ENCODE results near the gene KLHL29. TPM values are rescaled to one million over a fixed set of nuclear protein-coding genes. Genes with fewer than 3 reads are reported as not detected.
A peak's percentile ranks its signal among the peaks of the same experiment; 100 is the strongest.

KLHL29 gene
- total and polyA plus RNA-seq, 10 of the 15 experiments (the other 5 are each of a cell fraction or from before 2014, with no cell fraction given), result 1.4 to 19.5 (median 6.1) TPM

DNA sequence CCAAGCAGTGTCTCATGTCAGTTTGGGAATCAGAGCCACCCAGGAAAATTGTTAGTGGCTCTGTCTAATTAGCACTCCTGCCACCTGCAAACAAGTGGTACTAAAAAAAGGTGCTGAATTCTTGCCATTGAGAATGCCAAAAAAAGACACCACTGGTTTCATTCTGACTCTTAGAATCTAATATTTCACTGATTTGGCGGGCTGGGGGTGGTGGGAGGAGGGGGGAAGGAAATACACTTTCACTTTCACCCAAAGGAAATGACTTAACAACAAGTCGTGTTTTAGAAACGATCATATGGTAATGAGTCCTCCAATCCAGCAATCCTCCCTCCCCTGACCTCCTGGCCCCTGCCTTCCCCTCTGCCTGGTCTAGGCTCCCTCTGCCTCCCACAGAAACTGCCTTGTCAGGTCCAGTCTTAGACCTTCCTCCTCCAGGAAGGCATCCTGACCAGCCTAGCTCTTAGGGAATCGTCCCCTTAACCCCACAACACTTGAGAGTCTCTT, 4.4 kb upstream of the KLHL29 start (continued):
- TF ChIP-seq, protein P1, sequence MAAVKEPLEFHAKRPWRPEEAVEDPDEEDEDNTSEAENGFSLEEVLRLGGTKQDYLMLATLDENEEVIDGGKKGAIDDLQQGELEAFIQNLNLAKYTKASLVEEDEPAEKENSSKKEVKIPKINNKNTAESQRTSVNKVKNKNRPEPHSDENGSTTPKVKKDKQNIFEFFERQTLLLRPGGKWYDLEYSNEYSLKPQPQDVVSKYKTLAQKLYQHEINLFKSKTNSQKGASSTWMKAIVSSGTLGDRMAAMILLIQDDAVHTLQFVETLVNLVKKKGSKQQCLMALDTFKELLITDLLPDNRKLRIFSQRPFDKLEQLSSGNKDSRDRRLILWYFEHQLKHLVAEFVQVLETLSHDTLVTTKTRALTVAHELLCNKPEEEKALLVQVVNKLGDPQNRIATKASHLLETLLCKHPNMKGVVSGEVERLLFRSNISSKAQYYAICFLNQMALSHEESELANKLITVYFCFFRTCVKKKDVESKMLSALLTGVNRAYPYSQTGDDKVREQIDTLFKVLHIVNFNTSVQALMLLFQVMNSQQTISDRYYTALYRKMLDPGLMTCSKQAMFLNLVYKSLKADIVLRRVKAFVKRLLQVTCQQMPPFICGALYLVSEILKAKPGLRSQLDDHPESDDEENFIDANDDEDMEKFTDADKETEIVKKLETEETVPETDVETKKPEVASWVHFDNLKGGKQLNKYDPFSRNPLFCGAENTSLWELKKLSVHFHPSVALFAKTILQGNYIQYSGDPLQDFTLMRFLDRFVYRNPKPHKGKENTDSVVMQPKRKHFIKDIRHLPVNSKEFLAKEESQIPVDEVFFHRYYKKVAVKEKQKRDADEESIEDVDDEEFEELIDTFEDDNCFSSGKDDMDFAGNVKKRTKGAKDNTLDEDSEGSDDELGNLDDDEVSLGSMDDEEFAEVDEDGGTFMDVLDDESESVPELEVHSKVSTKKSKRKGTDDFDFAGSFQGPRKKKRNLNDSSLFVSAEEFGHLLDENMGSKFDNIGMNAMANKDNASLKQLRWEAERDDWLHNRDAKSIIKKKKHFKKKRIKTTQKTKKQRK (IDR thresholded peaks at IDR 0.05; ENCODE audit: low read depth, low read length), result no peak
- TF ChIP-seq, protein P2, sequence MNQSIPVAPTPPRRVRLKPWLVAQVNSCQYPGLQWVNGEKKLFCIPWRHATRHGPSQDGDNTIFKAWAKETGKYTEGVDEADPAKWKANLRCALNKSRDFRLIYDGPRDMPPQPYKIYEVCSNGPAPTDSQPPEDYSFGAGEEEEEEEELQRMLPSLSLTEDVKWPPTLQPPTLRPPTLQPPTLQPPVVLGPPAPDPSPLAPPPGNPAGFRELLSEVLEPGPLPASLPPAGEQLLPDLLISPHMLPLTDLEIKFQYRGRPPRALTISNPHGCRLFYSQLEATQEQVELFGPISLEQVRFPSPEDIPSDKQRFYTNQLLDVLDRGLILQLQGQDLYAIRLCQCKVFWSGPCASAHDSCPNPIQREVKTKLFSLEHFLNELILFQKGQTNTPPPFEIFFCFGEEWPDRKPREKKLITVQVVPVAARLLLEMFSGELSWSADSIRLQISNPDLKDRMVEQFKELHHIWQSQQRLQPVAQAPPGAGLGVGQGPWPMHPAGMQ (IDR thresholded peaks at IDR 0.05; ENCODE audit: borderline replicate concordance), result no peak
- TF ChIP-seq SPI1 (IDR thresholded peaks at IDR 0.05; ENCODE audit: borderline replicate concordance, insufficient read depth, low read depth, low read length), result no peak
- peak; percentile 96 for TF ChIP-seq FOXM1 (IDR thresholded peaks at IDR 0.05; ENCODE audit: low read depth, low read length)
- no peak for TF ChIP-seq SUZ12 (IDR thresholded peaks at IDR 0.05; ENCODE audit: unreplicated experiment)
- TF ChIP-seq, protein P3, sequence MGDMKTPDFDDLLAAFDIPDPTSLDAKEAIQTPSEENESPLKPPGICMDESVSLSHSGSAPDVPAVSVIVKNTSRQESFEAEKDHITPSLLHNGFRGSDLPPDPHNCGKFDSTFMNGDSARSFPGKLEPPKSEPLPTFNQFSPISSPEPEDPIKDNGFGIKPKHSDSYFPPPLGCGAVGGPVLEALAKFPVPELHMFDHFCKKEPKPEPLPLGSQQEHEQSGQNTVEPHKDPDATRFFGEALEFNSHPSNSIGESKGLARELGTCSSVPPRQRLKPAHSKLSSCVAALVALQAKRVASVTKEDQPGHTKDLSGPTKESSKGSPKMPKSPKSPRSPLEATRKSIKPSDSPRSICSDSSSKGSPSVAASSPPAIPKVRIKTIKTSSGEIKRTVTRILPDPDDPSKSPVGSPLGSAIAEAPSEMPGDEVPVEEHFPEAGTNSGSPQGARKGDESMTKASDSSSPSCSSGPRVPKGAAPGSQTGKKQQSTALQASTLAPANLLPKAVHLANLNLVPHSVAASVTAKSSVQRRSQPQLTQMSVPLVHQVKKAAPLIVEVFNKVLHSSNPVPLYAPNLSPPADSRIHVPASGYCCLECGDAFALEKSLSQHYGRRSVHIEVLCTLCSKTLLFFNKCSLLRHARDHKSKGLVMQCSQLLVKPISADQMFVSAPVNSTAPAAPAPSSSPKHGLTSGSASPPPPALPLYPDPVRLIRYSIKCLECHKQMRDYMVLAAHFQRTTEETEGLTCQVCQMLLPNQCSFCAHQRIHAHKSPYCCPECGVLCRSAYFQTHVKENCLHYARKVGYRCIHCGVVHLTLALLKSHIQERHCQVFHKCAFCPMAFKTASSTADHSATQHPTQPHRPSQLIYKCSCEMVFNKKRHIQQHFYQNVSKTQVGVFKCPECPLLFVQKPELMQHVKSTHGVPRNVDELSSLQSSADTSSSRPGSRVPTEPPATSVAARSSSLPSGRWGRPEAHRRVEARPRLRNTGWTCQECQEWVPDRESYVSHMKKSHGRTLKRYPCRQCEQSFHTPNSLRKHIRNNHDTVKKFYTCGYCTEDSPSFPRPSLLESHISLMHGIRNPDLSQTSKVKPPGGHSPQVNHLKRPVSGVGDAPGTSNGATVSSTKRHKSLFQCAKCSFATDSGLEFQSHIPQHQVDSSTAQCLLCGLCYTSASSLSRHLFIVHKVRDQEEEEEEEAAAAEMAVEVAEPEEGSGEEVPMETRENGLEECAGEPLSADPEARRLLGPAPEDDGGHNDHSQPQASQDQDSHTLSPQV (IDR thresholded peaks at IDR 0.05), result no peak
- TF ChIP-seq, protein P4, sequence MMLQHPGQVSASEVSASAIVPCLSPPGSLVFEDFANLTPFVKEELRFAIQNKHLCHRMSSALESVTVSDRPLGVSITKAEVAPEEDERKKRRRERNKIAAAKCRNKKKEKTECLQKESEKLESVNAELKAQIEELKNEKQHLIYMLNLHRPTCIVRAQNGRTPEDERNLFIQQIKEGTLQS (IDR thresholded peaks at IDR 0.05; ENCODE audit: borderline replicate concordance, extremely low read depth, low read depth, low read length), result no peak
- peak; percentile 100 for TF ChIP-seq MEF2A (IDR thresholded peaks at IDR 0.05; ENCODE audit: insufficient read depth, low read depth, low read length)
- peak; percentile 36; the same call in 1 of the 2 replicates for TF ChIP-seq POLR2AphosphoS5 (IDR thresholded peaks at IDR 0.05; ENCODE audit: low read length)
- no peak for TF ChIP-seq RFX5 (IDR thresholded peaks at IDR 0.05; ENCODE audit: low read depth, low read length)
- TF ChIP-seq CREB1 (IDR thresholded peaks at IDR 0.05; ENCODE audit: low read depth), result peak; percentile 71; the same call in 1 of the 2 replicates
- peak; percentile 94 for TF ChIP-seq BCL11A (IDR thresholded peaks at IDR 0.05; ENCODE audit: low read depth, low read length)
- no peak for TF ChIP-seq SREBF2 (IDR thresholded peaks at IDR 0.05; ENCODE audit: low read length)
